K562 (cell line): ENCODE results near the gene PPP1R9A. TPM values are rescaled to one million over a fixed set of nuclear protein-coding genes. Genes with fewer than 3 reads are reported as not detected.

Experiments used
- ATAC-seq: fragments of 200-7000 bp; cut with Tn5 transposase; 3 replicates; pipeline ENCODE4 v1.9.1; 2020; ENCODE audit warnings: moderate library complexity
- BruUV-seq: library from RNA; stranded (reverse); fragments of 400-500 nt; replicated peaks from 2 replicates; lab custom pipeline; 2021; lab: Mats Ljungman, UMichigan
- CTCF ChIA-PET: fragments of 300-600 bp; formaldehyde crosslinking; extraction: SDS; loops from one replicate; lab custom pipeline; 2021; ENCODE audit warnings: low intra/inter-chr PET ratio; lab: Yijun Ruan, JAX
- POLR2A ChIA-PET: fragments of 300-600, 350-650 bp; sonication (Branson Sonifier 250); formaldehyde crosslinking; extraction: SDS; loops from one replicate; lab custom pipeline; 2021; ENCODE audit warnings: antibody characterized with exemption, inconsistent platforms; lab: Yijun Ruan, JAX
- DNase-seq, 4 experiments: peaks; one replicate each; pipeline versions ENCODE4 v3.0.0 to v3.0.0-alpha.2; 2011 to 2018; ENCODE audit warnings: low spot score in 3 of 4, mixed read lengths in 3 of 4; ENCODE audit errors: extremely low read depth in 1 of 4
- FAIRE-seq: peaks from 2 replicates; lab custom pipeline; 2011; peaks lifted over from hg19 to GRCh38; lab: Jason Lieb, UNC
- H2AFZ ChIP-seq: 2 replicates; pipeline ENCODE4 v1.6.0; 2011; ENCODE audit warnings: low read depth, low read length, control low read depth, inconsistent platforms
- H3K27ac ChIP-seq: fragments of 200-600 bp; 3 replicates; pipeline ENCODE4 v1.8.0; 2011; ENCODE audit warnings: low read depth, mild to moderate bottlenecking, control low read depth, inconsistent platforms, low read length, moderate library complexity, mixed read lengths; ENCODE audit errors: extremely low read depth
- H3K27me3 ChIP-seq, 2 experiments: fragments of 300-600 bp in 1 of 2; 2 replicates in 1 of 2; 3 replicates in 1 of 2; pipeline versions ENCODE4 v1.6.0 to v1.8.0; 2011; ENCODE audit warnings: inconsistent platforms in 2 of 2, low read length in 2 of 2, mild to moderate bottlenecking in 1 of 2, mixed read lengths in 1 of 2, moderate library complexity in 1 of 2; ENCODE audit not compliant: control insufficient read depth in 2 of 2, insufficient read depth in 2 of 2
- H3K36me3 ChIP-seq: fragments of 300-600 bp; 3 replicates; pipeline ENCODE4 v1.8.0; 2011; ENCODE audit warnings: mild to moderate bottlenecking, low read length, inconsistent platforms; ENCODE audit not compliant: control insufficient read depth, insufficient read depth
- H3K4me1 ChIP-seq, 2 experiments: fragments of 200-600 bp in 1 of 2; replicated peaks in 1 of 2; 2 replicates in 1 of 2; 3 replicates in 1 of 2; pipeline versions ENCODE4 v1.5.1 to v1.8.0; 2011; ENCODE audit warnings: inconsistent platforms in 2 of 2, low read length in 2 of 2, mild to moderate bottlenecking in 1 of 2, mixed read lengths in 1 of 2, moderate library complexity in 1 of 2; ENCODE audit not compliant: control insufficient read depth in 2 of 2, insufficient read depth in 2 of 2
- H3K4me2 ChIP-seq: 2 replicates; pipeline ENCODE4 v1.6.1; 2011; ENCODE audit warnings: low read length, control low read depth, inconsistent platforms, mixed read lengths; ENCODE audit not compliant: insufficient read depth
- H3K4me3 ChIP-seq: fragments of 200-600 bp; sonication (generic), shearing (Covaris generic); 2 replicates; pipeline ENCODE4 v1.5.1; 2016; ENCODE audit warnings: control low read depth, inconsistent platforms
- H3K79me2 ChIP-seq: fragments of 200-600 bp; 3 replicates; pipeline ENCODE4 v1.8.0; 2011; ENCODE audit warnings: low read length, inconsistent platforms; ENCODE audit not compliant: control insufficient read depth, insufficient read depth
- H3K9ac ChIP-seq, 2 experiments: 2 replicates each; pipeline versions ENCODE4 v1.6.0 to v1.6.1; 2011; ENCODE audit warnings: low read depth in 2 of 2, low read length in 2 of 2, control low read depth in 1 of 2, inconsistent platforms in 1 of 2, mild to moderate bottlenecking in 1 of 2, mixed read lengths in 1 of 2; ENCODE audit not compliant: insufficient read depth in 1 of 2
- H3K9me1 ChIP-seq: one replicate; pipeline ENCODE4 v1.6.0; 2011; ENCODE audit warnings: inconsistent platforms, mild to moderate bottlenecking, low read length, moderate library complexity; ENCODE audit not compliant: control insufficient read depth, insufficient read depth
- H3K9me3 ChIP-seq: replicated peaks from 2 replicates; pipeline ENCODE4 v1.5.1; 2011; ENCODE audit warnings: low read depth, low read length, inconsistent platforms; ENCODE audit not compliant: control insufficient read depth, insufficient read depth
- H4K20me1 ChIP-seq: replicated peaks from 2 replicates; pipeline ENCODE4 v1.6.1; 2011; ENCODE audit warnings: low read length, inconsistent platforms, mixed read lengths; ENCODE audit not compliant: control insufficient read depth, insufficient read depth
- CBX1 ChIP-seq: sonication (generic); IDR thresholded peaks from 2 replicates; pipeline ENCODE4 v1.6.1; 2016; ENCODE audit warnings: antibody characterized with exemption, low read depth, mild to moderate bottlenecking
- CBX8 ChIP-seq: fragments of 200-600 bp; sonication (generic); IDR thresholded peaks from 2 replicates; pipeline ENCODE4 v1.6.1; 2012; ENCODE audit warnings: borderline replicate concordance, mixed run types, low read depth, mild to moderate bottlenecking, moderate library complexity, mixed read lengths, low read length, control low read depth, inconsistent platforms; ENCODE audit not compliant: poor library complexity, severe bottlenecking; ENCODE audit errors: extremely low read depth
- DPF2 ChIP-seq: fragments of 450-650 bp; IDR thresholded peaks from 2 replicates; pipeline ENCODE4 v1.6.1; 2016
- ELF4 ChIP-seq: fragments of 450-650 bp; formaldehyde crosslinking; IDR thresholded peaks from 2 replicates; pipeline ENCODE4 v1.4.0; 2022; ENCODE audit warnings: missing genetic modification characterization
- FOXJ2 ChIP-seq: fragments of 200-800 bp; sonication (Bioruptor generic); IDR thresholded peaks from 2 replicates; pipeline ENCODE4 v1.6.1; 2016; ENCODE audit warnings: missing genetic modification characterization, missing compliant biosample characterization
- HMBOX1 ChIP-seq: sonication (generic); IDR thresholded peaks from 2 replicates; pipeline ENCODE4 v1.6.1; 2016
- IFI16 ChIP-seq: fragments of 250-450 bp; sonication (Bioruptor Pico); IDR thresholded peaks from 2 replicates; pipeline ENCODE4 v2.1.2; 2022; ENCODE audit warnings: mild to moderate bottlenecking, inconsistent platforms
- MITF ChIP-seq: IDR thresholded peaks from 2 replicates; pipeline ENCODE4 v1.6.1; 2014; ENCODE audit warnings: antibody characterized with exemption
- NFE2 ChIP-seq: IDR thresholded peaks from 2 replicates; pipeline ENCODE4 v1.6.1; 2014; ENCODE audit warnings: antibody characterized with exemption, low read depth
- PRPF4 ChIP-seq: fragments of 200-400 bp; formaldehyde crosslinking; IDR thresholded peaks from one replicate; pipeline ENCODE4 v1.6.1; 2017; ENCODE audit warnings: low read length, low read depth, mild to moderate bottlenecking; ENCODE audit not compliant: insufficient read depth, poor library complexity, severe bottlenecking
- RBM15 ChIP-seq: fragments of 200-400 bp; formaldehyde crosslinking; IDR thresholded peaks from 2 replicates; pipeline ENCODE4 v1.6.1; 2018; ENCODE audit warnings: mild to moderate bottlenecking, low read length, moderate library complexity; ENCODE audit not compliant: insufficient read depth
- RBM22 ChIP-seq: fragments of 200-400 bp; formaldehyde crosslinking; IDR thresholded peaks from 2 replicates; pipeline ENCODE4 v1.6.1; 2018; ENCODE audit warnings: low read length, low read depth; ENCODE audit not compliant: poor library complexity, severe bottlenecking
- RFX5 ChIP-seq: IDR thresholded peaks from 2 replicates; pipeline ENCODE4 v1.6.1; 2011; ENCODE audit warnings: low read depth, mild to moderate bottlenecking, improper control_type of control experiment, low read length
- RNF2 ChIP-seq: sonication (generic); IDR thresholded peaks from 2 replicates; pipeline ENCODE4 v1.6.1; 2016
- SUPT5H ChIP-seq: fragments of 450-650 bp; IDR thresholded peaks from 2 replicates; pipeline ENCODE4 v1.6.1; 2016
- TSHZ1 ChIP-seq: fragments of 250-450 bp; sonication (Bioruptor Pico); IDR thresholded peaks from 2 replicates; pipeline ENCODE4 v1.4.0; 2020; ENCODE audit warnings: mild to moderate bottlenecking, moderate library complexity
- ZNF445 ChIP-seq: fragments of 250-450 bp; sonication (Bioruptor Pico); IDR thresholded peaks from 2 replicates; pipeline ENCODE4 v1.4.0; 2020; ENCODE audit warnings: low read depth, mild to moderate bottlenecking, moderate library complexity
- WGBS: fragments of 100-300 bp; shearing (Covaris generic); methylation state at CpG from one replicate; pipeline ENCODE4 v1.1.6; 2016; ENCODE audit warnings: low coverage, mixed read lengths; ENCODE audit not compliant: insufficient coverage; ENCODE audit errors: missing lambda C conversion rate; 5-methylcytosine and 5-hydroxymethylcytosine counted together
- in situ Hi-C: fragments of 300-500 bp; cut with MboI; formaldehyde crosslinking; loops from 4 replicates; pipeline ENCODE4 v1.15.0; 2018; ENCODE audit warnings: inconsistent platforms, mixed read lengths
- intact Hi-C: fragments of 100-400 bp; cut with micrococcal nuclease; formaldehyde crosslinking; loops from 2 replicates; pipeline ENCODE4 v1.14.2; 2022
- polyA plus RNA-seq, 8 experiments: library from polyadenylated mRNA; depleted of rRNA in 4 of 8; stranded (reverse) in 5 of 8; unstranded in 3 of 8; fragments of >200 nt; fragmentation: Nextera tagmentation in 2 of 8; fragmentation: Illumina TruSeq in 1 of 8; extraction: Ambion mirVana in 2 of 8; extraction: Trizol in 1 of 8; gene quantifications; 2 replicates each; pipeline versions ENCODE4 v1.2.1 to v1.2.3, GENCODE V29; 2011 to 2014; ENCODE audit warnings: inconsistent platforms in 1 of 8, missing spikeins in 1 of 8
- total RNA-seq, 7 experiments: library from RNA; depleted of rRNA in 6 of 7; stranded (reverse); fragments of >200 nt in 6 of 7; fragmentation: Illumina TruSeq in 2 of 7; extraction: Trizol in 2 of 7; gene quantifications; 2 replicates each; pipeline versions ENCODE4 v1.2.1 to v1.2.3, GENCODE V29; 2011 to 2021; ENCODE audit warnings: low replicate concordance in 1 of 7

PPP1R9A gene
- total and polyA plus RNA-seq, 9 of the 15 experiments (the other 6 are each of a cell fraction or from before 2014, with no cell fraction given), result 0.24 TPM; not detected in 8

- no peak for TF ChIP-seq CBX8
- no peak for TF ChIP-seq DPF2
- TF ChIP-seq RBM15, result no peak
- TF ChIP-seq RNF2, result no peak
- TF ChIP-seq ELF4 (CRISPR knock-in tag), result no peak
- no peak for TF ChIP-seq RFX5
Observed at GRCh38 chr7:95062901-95063300, 155.5 kb downstream of the PPP1R9A start (continued).

GRCh38 chr7:95066737-95067530, 159.5 kb downstream of the PPP1R9A start:
- no peaks in the 10 kb centered on the region for H3K79me2 ChIP-seq
- H3K27ac ChIP-seq, result no peak overlapping the region
- no peaks in the 10 kb centered on the region for H3K4me1 ChIP-seq
- FAIRE-seq (no peak), DNase-seq (no peak), ATAC-seq (no peak)
- in situ Hi-C loops (no loop called here), intact Hi-C loops (no loop called here)
- ChIA-PET CTCF (no interaction called here), POLR2A (no interaction called here)
- no peaks in the 10 kb centered on the region for H3K9me1 ChIP-seq
- 0% methylated on average over 6 of the region's 6 CpGs for WGBS
- H3K4me2 ChIP-seq, result no peak overlapping the region
- no peak overlapping the region for H2AFZ ChIP-seq
- H3K9ac ChIP-seq, result no peak overlapping the region
- H3K9me3 ChIP-seq, result no peaks in the 10 kb centered on the region; the same call in 1 of the 2 replicates
- H3K27me3 ChIP-seq, result no peaks in the 10 kb centered on the region
- no peaks in the 10 kb centered on the region for H4K20me1 ChIP-seq
- BruUV-seq, result no TSS peak
- H3K4me3 ChIP-seq, result no peak overlapping the region
- no peaks in the 10 kb centered on the region for H3K36me3 ChIP-seq
- TF ChIP-seq IFI16 (CRISPR knock-in tag), result no peak
- no peak for TF ChIP-seq CBX1
- no peak for TF ChIP-seq MITF
- no peak for TF ChIP-seq SUPT5H
- no peak for TF ChIP-seq RBM22
- TF ChIP-seq HMBOX1, result no peak
- no peak for TF ChIP-seq TSHZ1 (CRISPR knock-in tag)
- TF ChIP-seq NFE2, result no peak
- TF ChIP-seq PRPF4, result no peak
- no peak for TF ChIP-seq ZNF445 (CRISPR knock-in tag)
- no peak for TF ChIP-seq FOXJ2 (tag)
